Thyroid gland (tissue), 4 donors: Measurements from ENCODE around the gene ASAP2.

Experiments
- POLR2A ChIP-seq, 2 donors: fragments of 450-650 bp; IDR thresholded peaks; one replicate each; pipeline ENCODE4 v1.6.1; 2017; ENCODE audit warnings: antibody characterized with exemption in 2 of 2, mild to moderate bottlenecking in 2 of 2, moderate library complexity in 1 of 2
- TF ChIP-seq, protein P1 (sequence below), 6 experiments: fragments of 200-600 bp in 3 of 6; fragments of 450-650 bp in 3 of 6; sonication (generic) in 3 of 6; IDR thresholded peaks; one replicate each; pipeline ENCODE4 v1.5.1; 2016 to 2019; ENCODE audit warnings: antibody characterized with exemption in 6 of 6, mild to moderate bottlenecking in 2 of 6, inconsistent platforms in 1 of 6, moderate library complexity in 1 of 6

DNA sequence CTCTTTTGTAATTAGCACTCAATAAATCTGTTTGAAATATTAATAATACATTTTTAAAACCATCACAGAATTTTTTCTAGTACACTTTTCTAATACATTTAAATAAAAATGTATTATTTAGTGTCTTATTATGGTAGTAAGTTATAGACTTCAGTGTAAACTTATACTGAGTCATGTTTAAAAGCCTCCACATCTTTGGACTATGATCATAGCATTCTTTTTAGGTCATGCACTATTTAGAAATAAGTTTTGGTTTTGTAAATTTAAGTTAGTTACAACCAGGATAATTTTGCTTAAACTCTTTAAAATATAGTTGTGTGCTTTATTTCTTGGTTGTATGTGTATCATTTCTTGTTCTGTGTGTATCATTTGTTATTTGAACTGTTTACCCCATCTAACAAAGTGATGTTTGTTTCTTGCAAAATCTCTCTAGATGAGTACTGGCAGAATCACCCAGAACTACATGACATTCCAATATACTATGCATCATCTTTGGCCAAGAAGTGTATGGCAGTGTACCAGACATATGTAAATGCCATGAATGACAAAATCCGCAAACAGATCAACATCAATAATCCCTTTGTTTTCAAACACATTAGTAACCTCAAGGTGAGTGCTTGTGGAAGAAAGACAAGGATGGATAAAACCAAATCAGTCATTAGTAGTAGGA is 233.6 kb downstream of the ASAP2 start:
- TF ChIP-seq, protein P1, sequence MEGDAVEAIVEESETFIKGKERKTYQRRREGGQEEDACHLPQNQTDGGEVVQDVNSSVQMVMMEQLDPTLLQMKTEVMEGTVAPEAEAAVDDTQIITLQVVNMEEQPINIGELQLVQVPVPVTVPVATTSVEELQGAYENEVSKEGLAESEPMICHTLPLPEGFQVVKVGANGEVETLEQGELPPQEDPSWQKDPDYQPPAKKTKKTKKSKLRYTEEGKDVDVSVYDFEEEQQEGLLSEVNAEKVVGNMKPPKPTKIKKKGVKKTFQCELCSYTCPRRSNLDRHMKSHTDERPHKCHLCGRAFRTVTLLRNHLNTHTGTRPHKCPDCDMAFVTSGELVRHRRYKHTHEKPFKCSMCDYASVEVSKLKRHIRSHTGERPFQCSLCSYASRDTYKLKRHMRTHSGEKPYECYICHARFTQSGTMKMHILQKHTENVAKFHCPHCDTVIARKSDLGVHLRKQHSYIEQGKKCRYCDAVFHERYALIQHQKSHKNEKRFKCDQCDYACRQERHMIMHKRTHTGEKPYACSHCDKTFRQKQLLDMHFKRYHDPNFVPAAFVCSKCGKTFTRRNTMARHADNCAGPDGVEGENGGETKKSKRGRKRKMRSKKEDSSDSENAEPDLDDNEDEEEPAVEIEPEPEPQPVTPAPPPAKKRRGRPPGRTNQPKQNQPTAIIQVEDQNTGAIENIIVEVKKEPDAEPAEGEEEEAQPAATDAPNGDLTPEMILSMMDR (IDR thresholded peaks at IDR 0.05) = no peak
- no peak for TF ChIP-seq POLR2A (IDR thresholded peaks at IDR 0.05)
